Fibroblast of peridontal ligament (primary cell): Measurements from ENCODE around the gene CIAO3.
A peak's percentile ranks its signal among the peaks of the same experiment; 100 is the strongest.

Source experiments
- DNase-seq: peaks from one replicate; pipeline ENCODE4 v3.0.0-alpha.2; 2010; ENCODE audit errors: extremely low read depth

The CIAO3 gene

GRCh38 chr16:740764-741505 is at the start of gene CIAO3:
Gene CIAO3 (minus strand): TSS chr16:740997. CDS start chr16:740985, 12 bp downstream.
- peak; percentile 81 for DNase-seq

GRCh38 chr16:790086-790485 is 49.3 kb upstream of the CIAO3 start:
- DNase-seq = no peak

- DNase-seq = no peak
Observed at GRCh38 chr16:789191-789850, 48.5 kb upstream of the CIAO3 start.

- peak; percentile 80 for DNase-seq
Observed at GRCh38 chr16:788399-789126, 47.8 kb upstream of the CIAO3 start, which contains the start of gene CHTF18. Gene CHTF18 (plus strand): TSS chr16:788620. CDS start chr16:788685, 65 bp downstream.

GRCh38 chr16:787978-788398 is 47.2 kb upstream of the CIAO3 start, which contains the start of gene RPUSD1:
Gene RPUSD1 (minus strand): TSS chr16:788381. CDS start chr16:787737, 644 bp downstream.
- DNase-seq = no peak

- DNase-seq = no peak
Observed at GRCh38 chr16:787321-787966, 46.6 kb upstream of the CIAO3 start.

- peak; percentile 25 for DNase-seq
Observed at GRCh38 chr16:785563-786535, 45.1 kb upstream of the CIAO3 start.

GRCh38 chr16:784431-784830 is 43.6 kb upstream of the CIAO3 start:
- no peak for DNase-seq

GRCh38 chr16:783404-784161 is 42.8 kb upstream of the CIAO3 start:
- DNase-seq = no peak

GRCh38 chr16:782766-783403 is 42.1 kb upstream of the CIAO3 start:
- no peak for DNase-seq

GRCh38 chr16:782258-782657 is 41.5 kb upstream of the CIAO3 start:
- DNase-seq = no peak

- DNase-seq = no peak
Observed at GRCh38 chr16:781346-782010, 40.7 kb upstream of the CIAO3 start.

- no peak for DNase-seq
Observed at GRCh38 chr16:780296-780695, 39.5 kb upstream of the CIAO3 start.

GRCh38 chr16:779561-779960 is 38.8 kb upstream of the CIAO3 start:
- DNase-seq = no peak

GRCh38 chr16:778909-779527 is 38.2 kb upstream of the CIAO3 start:
- DNase-seq = no peak

GRCh38 chr16:778447-778846 is 37.6 kb upstream of the CIAO3 start:
- DNase-seq = no peak

- no peak for DNase-seq
Observed at GRCh38 chr16:777826-778225, 37.0 kb upstream of the CIAO3 start.

- no peak for DNase-seq
Observed at GRCh38 chr16:776824-777223, 36.0 kb upstream of the CIAO3 start.
